ENCODE measurements around the gene ARHGAP4.

Gene ARHGAP4

GRCh38 chrX:153944140-153944799, 18.2 kb upstream of the ARHGAP4 start, which contains the start of gene RENBP:
RENBP (minus strand) TSS chrX:153944643; CDS start chrX:153944610, 33 bp downstream.
- no peak for DNase-seq

- DNase-seq: no peak
Measured at GRCh38 chrX:153941336-153942252, 15.5 kb upstream of the ARHGAP4 start.

GRCh38 chrX:153939573-153939972, 13.5 kb upstream of the ARHGAP4 start:
- no peak for DNase-seq

- DNase-seq: no peak
Measured at GRCh38 chrX:153938226-153938786, 12.2 kb upstream of the ARHGAP4 start.

GRCh38 chrX:153937056-153937455, 11.0 kb upstream of the ARHGAP4 start:
- DNase-seq: no peak

- DNase-seq: no peak
Measured at GRCh38 chrX:153935326-153935851, 9.3 kb upstream of the ARHGAP4 start.

- no peak for DNase-seq
Measured at GRCh38 chrX:153934762-153935325, 8.8 kb upstream of the ARHGAP4 start, which contains the start of gene NAA10. NAA10 (minus strand) TSS chrX:153935037; CDS start chrX:153934904, 133 bp downstream.

GRCh38 chrX:153934148-153934761, 8.2 kb upstream of the ARHGAP4 start:
- DNase-seq: no peak

GRCh38 chrX:153933748-153934147, 7.7 kb upstream of the ARHGAP4 start:
- DNase-seq: no peak

- DNase-seq: no peak
Measured at GRCh38 chrX:153932220-153932915, 6.3 kb upstream of the ARHGAP4 start.

- DNase-seq: no peak
Measured at GRCh38 chrX:153931748-153932147, 5.7 kb upstream of the ARHGAP4 start.

- DNase-seq: no peak
Measured at GRCh38 chrX:153931151-153931550, 5.1 kb upstream of the ARHGAP4 start.

GRCh38 chrX:153930011-153930910, 4.2 kb upstream of the ARHGAP4 start:
- no peak for DNase-seq

- DNase-seq: no peak
Measured at GRCh38 chrX:153929576-153929975, 3.5 kb upstream of the ARHGAP4 start.

- no peak for DNase-seq
Measured at GRCh38 chrX:153928846-153929245, 2.8 kb upstream of the ARHGAP4 start.

- DNase-seq: peak; percentile 80
Measured at GRCh38 chrX:153927922-153928760, 2.1 kb upstream of the ARHGAP4 start.

- no peak for DNase-seq
Measured at GRCh38 chrX:153927672-153927921, 1.5 kb upstream of the ARHGAP4 start.

- peak; percentile 31 for DNase-seq
Measured at GRCh38 chrX:153926858-153927671, 1.0 kb upstream of the ARHGAP4 start.

GRCh38 chrX:153926552-153926857, 441 bp upstream of the ARHGAP4 start:
- DNase-seq: peak; percentile 67

GRCh38 chrX:153925387-153925738, 701 bp downstream of the ARHGAP4 start:
- DNase-seq: no peak
